Hepatocyte (in vitro differentiated cells): ENCODE results near the gene XPR1.

Source experiments
- EZH2 ChIP-seq: fragments of 200-600 bp; sonication (generic); IDR thresholded peaks from 2 replicates; pipeline ENCODE4 v1.6.1; 2016; ENCODE audit warnings: antibody characterized with exemption, mild to moderate bottlenecking, borderline replicate concordance
- TF ChIP-seq, protein P1 (sequence below): fragments of 200-600 bp; sonication (generic); IDR thresholded peaks from 2 replicates; pipeline ENCODE4 v1.5.1; 2016; ENCODE audit warnings: antibody characterized with exemption, mild to moderate bottlenecking; ENCODE audit not compliant: poor library complexity

DNA sequence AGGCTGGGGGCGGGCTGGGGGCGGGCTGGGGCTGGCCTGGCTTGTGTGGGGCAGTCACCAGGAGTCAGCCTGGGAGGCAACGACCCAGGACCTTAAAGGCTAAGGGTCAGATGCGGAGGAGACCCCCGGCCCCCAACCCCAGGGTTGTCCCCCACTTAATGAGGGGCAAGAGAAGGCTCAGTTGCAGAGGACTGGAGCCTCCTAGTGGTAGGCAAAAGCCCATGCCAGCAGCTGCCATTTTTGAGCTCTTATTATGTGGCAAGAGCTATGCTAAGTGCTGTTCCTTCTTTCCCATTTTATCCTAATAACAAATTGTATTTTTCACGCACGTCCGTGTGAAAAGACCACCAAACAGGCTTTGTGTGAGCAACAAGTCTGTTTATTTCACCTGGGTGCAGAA is 288.9 kb downstream of the XPR1 start:
- no peak for TF ChIP-seq EZH2
- TF ChIP-seq, protein P1, sequence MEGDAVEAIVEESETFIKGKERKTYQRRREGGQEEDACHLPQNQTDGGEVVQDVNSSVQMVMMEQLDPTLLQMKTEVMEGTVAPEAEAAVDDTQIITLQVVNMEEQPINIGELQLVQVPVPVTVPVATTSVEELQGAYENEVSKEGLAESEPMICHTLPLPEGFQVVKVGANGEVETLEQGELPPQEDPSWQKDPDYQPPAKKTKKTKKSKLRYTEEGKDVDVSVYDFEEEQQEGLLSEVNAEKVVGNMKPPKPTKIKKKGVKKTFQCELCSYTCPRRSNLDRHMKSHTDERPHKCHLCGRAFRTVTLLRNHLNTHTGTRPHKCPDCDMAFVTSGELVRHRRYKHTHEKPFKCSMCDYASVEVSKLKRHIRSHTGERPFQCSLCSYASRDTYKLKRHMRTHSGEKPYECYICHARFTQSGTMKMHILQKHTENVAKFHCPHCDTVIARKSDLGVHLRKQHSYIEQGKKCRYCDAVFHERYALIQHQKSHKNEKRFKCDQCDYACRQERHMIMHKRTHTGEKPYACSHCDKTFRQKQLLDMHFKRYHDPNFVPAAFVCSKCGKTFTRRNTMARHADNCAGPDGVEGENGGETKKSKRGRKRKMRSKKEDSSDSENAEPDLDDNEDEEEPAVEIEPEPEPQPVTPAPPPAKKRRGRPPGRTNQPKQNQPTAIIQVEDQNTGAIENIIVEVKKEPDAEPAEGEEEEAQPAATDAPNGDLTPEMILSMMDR, result no peak
